Measurements from ENCODE around the gene CDK1.

DNA sequence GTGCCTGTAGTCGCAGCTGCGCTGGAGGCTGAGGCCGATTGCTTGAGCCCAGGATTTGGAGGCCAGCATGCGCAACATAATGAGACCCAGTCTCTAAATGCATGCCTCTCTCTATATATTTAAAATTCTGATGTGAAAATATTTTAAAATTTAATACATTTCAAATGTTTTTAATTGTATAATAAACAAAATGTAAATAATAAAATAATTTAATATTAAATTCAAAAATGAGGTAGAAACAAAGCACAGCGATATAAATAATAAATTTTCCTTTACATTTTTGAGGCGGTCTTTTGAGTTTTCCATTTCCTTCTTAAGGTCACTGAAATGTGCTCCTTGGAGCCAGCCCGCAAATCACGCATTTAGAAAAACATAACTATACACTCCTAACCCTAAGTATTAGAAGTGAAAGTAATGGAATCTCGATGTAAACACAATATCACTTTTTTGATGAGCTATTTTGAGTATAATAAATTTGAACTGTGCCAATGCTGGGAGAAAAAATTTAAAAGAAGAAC lies 523 bp upstream of the CDK1 start:
- TF ChIP-seq, protein P1, sequence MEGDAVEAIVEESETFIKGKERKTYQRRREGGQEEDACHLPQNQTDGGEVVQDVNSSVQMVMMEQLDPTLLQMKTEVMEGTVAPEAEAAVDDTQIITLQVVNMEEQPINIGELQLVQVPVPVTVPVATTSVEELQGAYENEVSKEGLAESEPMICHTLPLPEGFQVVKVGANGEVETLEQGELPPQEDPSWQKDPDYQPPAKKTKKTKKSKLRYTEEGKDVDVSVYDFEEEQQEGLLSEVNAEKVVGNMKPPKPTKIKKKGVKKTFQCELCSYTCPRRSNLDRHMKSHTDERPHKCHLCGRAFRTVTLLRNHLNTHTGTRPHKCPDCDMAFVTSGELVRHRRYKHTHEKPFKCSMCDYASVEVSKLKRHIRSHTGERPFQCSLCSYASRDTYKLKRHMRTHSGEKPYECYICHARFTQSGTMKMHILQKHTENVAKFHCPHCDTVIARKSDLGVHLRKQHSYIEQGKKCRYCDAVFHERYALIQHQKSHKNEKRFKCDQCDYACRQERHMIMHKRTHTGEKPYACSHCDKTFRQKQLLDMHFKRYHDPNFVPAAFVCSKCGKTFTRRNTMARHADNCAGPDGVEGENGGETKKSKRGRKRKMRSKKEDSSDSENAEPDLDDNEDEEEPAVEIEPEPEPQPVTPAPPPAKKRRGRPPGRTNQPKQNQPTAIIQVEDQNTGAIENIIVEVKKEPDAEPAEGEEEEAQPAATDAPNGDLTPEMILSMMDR (IDR thresholded peaks at IDR 0.05; ENCODE audit: insufficient read depth, low read depth, low read length), result no peak
- TF ChIP-seq EZH2 (IDR thresholded peaks at IDR 0.05; ENCODE audit: insufficient read depth, low read length), result no peak

Data from astrocyte (in vitro differentiated cells and primary cell).